PC-3 (cell line): ENCODE measurements around the gene MOCS2. TPM values are rescaled to one million over a fixed set of nuclear protein-coding genes. Genes with fewer than 3 reads are reported as not detected.

Experiments
- ATAC-seq: fragments of 200-7000 bp; cut with Tn5 transposase; 2 replicates; pipeline ENCODE4 v1.9.1; 2020; ENCODE audit warnings: mild to moderate bottlenecking, moderate library complexity
- BruUV-seq: library from RNA; stranded (reverse); fragments of 400-500 nt; replicated peaks from 2 replicates; lab custom pipeline; 2021; lab: Mats Ljungman, UMichigan
- CTCF ChIA-PET: fragments of 300-600 bp; sonication (Branson Sonifier 250); formaldehyde crosslinking; loops from one replicate; lab custom pipeline; 2022; ENCODE audit warnings: antibody characterized with exemption; lab: Charles Lee
- POLR2A ChIA-PET: fragments of 300-600 bp; sonication (Branson Sonifier 250); formaldehyde crosslinking; loops from one replicate; lab custom pipeline; 2022; ENCODE audit warnings: antibody characterized with exemption; ENCODE audit not compliant: unreplicated experiment; lab: Charles Lee
- DNase-seq: peaks from one replicate; pipeline ENCODE4 v3.0.0-alpha.2; 2015
- H2AFZ ChIP-seq: fragments of 300-600 bp; sonication (generic); 2 replicates; pipeline ENCODE4 v1.6.0; 2016; ENCODE audit warnings: antibody characterized with exemption, low read length
- H3F3A ChIP-seq: fragments of 300-600 bp; sonication (generic); one replicate; pipeline ENCODE4 v1.6.0; 2017; ENCODE audit warnings: antibody characterized with exemption, low read length, control low read depth, mild to moderate bottlenecking; ENCODE audit not compliant: unreplicated experiment
- H3K27ac ChIP-seq: fragments of 300-600 bp; sonication (generic); 2 replicates; pipeline ENCODE4 v1.5.1; 2016; ENCODE audit warnings: mild to moderate bottlenecking, low read length
- H3K27me3 ChIP-seq: fragments of 300-600 bp; sonication (generic); 2 replicates; pipeline ENCODE4 v1.6.1; 2016; ENCODE audit warnings: low read length, mixed read lengths
- H3K36me3 ChIP-seq: fragments of 300-600 bp; sonication (generic); 2 replicates; pipeline ENCODE4 v1.6.1; 2016; ENCODE audit warnings: low read depth, mixed run types, low read length, mixed read lengths
- H3K4me1 ChIP-seq: fragments of 300-600 bp; sonication (generic); 2 replicates; pipeline ENCODE4 v1.5.1; 2016; ENCODE audit warnings: low read length; ENCODE audit not compliant: insufficient read depth
- H3K4me2 ChIP-seq: fragments of 300-600 bp; sonication (generic); 2 replicates; pipeline ENCODE4 v1.6.0; 2016; ENCODE audit warnings: low read length
- H3K4me3 ChIP-seq: fragments of 300-600 bp; sonication (generic); 2 replicates; pipeline ENCODE4 v1.5.1; 2016; ENCODE audit warnings: mild to moderate bottlenecking, low read length, mixed read lengths
- H3K79me2 ChIP-seq: fragments of 300-600 bp; sonication (generic); 2 replicates; pipeline ENCODE4 v1.6.1; 2017; ENCODE audit warnings: low read length, mixed read lengths
- H3K9ac ChIP-seq: fragments of 300-600 bp; sonication (generic); 2 replicates; pipeline ENCODE4 v1.6.0; 2016; ENCODE audit warnings: mild to moderate bottlenecking, low read length
- H3K9me2 ChIP-seq: fragments of 300-600 bp; sonication (generic); replicated peaks from 2 replicates; pipeline ENCODE4 v1.6.1; 2016; ENCODE audit warnings: mixed run types, low read length, mixed read lengths
- H3K9me3 ChIP-seq: fragments of 300-600 bp; sonication (generic); 2 replicates; pipeline ENCODE4 v1.6.1; 2016; ENCODE audit warnings: low read length, mixed read lengths
- H4K20me1 ChIP-seq: fragments of 300-600 bp; sonication (generic); 2 replicates; pipeline ENCODE4 v1.6.1; 2016; ENCODE audit warnings: low read length, mixed read lengths
- EZH2 ChIP-seq: fragments of 300-600 bp; sonication (generic); IDR thresholded peaks from one replicate; pipeline ENCODE4 v1.6.1; 2017; ENCODE audit warnings: antibody characterized with exemption, mild to moderate bottlenecking, low read length; ENCODE audit not compliant: unreplicated experiment
- EZH2phosphoT487 ChIP-seq: fragments of 300-600 bp; sonication (generic); IDR thresholded peaks from 2 replicates; pipeline ENCODE4 v1.6.1; 2018; ENCODE audit warnings: mild to moderate bottlenecking, antibody characterized with exemption, low read length, borderline replicate concordance
- intact Hi-C: fragments of 100-400 bp; cut with micrococcal nuclease; formaldehyde crosslinking; loops from 2 replicates; pipeline ENCODE4 v1.9.0; 2023
- total RNA-seq: library from RNA; depleted of rRNA; stranded (reverse); fragments of >200 nt; gene quantifications from 2 replicates; pipeline ENCODE4 v1.2.3, GENCODE V29; 2014
- TF ChIP-seq, protein P1 (sequence below): fragments of 300-600 bp; sonication (generic); conservative IDR thresholded peaks from 2 replicates; pipeline ENCODE4 v1.5.1; 2017; ENCODE audit warnings: antibody characterized with exemption, low read depth, mild to moderate bottlenecking, low read length

The MOCS2 gene
- total RNA-seq, 1 experiment from 2014 or later = 26.5 TPM

DNA sequence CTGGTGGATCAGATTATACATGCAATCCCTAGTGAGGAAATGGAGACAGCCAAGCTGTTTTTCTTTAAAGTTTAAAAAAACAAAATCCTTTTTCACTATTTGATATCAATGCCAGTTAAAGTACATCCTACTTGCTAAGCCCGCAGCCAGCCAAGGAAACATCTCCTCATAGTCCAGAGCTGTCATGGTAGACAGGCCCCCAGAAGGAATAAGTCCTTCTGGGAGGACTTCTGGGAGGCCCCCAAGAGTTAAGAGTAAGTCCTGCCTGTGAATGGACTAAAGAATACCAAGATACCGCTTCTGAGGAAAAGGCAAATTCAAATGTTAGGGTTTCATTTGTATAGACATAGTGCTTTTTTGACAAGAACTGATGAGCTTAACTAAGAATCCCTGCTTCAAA lies 38.3 kb downstream of the MOCS2 start:
- TF ChIP-seq, protein P1, sequence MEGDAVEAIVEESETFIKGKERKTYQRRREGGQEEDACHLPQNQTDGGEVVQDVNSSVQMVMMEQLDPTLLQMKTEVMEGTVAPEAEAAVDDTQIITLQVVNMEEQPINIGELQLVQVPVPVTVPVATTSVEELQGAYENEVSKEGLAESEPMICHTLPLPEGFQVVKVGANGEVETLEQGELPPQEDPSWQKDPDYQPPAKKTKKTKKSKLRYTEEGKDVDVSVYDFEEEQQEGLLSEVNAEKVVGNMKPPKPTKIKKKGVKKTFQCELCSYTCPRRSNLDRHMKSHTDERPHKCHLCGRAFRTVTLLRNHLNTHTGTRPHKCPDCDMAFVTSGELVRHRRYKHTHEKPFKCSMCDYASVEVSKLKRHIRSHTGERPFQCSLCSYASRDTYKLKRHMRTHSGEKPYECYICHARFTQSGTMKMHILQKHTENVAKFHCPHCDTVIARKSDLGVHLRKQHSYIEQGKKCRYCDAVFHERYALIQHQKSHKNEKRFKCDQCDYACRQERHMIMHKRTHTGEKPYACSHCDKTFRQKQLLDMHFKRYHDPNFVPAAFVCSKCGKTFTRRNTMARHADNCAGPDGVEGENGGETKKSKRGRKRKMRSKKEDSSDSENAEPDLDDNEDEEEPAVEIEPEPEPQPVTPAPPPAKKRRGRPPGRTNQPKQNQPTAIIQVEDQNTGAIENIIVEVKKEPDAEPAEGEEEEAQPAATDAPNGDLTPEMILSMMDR = no peak
- TF ChIP-seq EZH2 (no peak), EZH2phosphoT487 (no peak)
- intact Hi-C loops = no loop called here
- no peak for DNase-seq
- BruUV-seq = no TSS peak
- Histone ChIP-seq H3K27ac (no peak overlapping the region), H3K79me2 (no peaks in the 10 kb centered on the region), H3K4me1 (peaks cover 18% of the 10 kb centered on the region), H3F3A (peaks cover 4% of the 10 kb centered on the region), H3K9me2 (no peaks in the 10 kb centered on the region), H3K9me3 (no peaks in the 10 kb centered on the region), H3K4me3 (no peak overlapping the region), H3K4me2 (no peak overlapping the region), H3K9ac (no peak overlapping the region), H4K20me1 (no peaks in the 10 kb centered on the region), H2AFZ (no peak overlapping the region), H3K36me3 (peaks cover 84% of the 10 kb centered on the region), H3K27me3 (no peaks in the 10 kb centered on the region)
- no peak for ATAC-seq
- POLR2A ChIA-PET = interaction anchor here (0.5 kb wide), 1 partner anchor 39 kb away, joined by 3 read pairs; no protein-coding TSS in a partner anchor
- CTCF ChIA-PET = no interaction called here

DNA sequence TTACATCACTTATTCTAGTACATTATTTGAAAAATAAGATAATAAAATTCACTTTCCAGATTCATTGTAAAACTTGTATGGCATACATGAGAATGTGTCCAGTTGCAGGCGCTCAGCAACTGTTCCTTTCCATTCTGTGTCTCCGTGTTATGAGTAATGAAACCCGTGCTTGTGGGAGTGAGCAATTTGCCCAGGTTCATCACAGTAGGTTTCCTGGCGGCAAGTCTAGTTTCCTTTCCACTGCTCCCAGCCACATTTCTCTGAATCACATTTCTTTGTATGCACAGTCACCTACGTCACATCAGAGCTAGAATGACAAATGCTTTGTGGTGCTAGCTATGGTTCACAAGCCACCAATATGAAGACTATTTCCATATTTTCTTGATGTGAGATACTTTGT lies 39.9 kb downstream of the MOCS2 start:
- ChIA-PET POLR2A (interaction anchor here (0.6 to 0.7 kb wide), 4 partner anchors 18 to 598 kb away, joined by 3 to 9 read pairs (median 6); no protein-coding TSS in a partner anchor), CTCF (no interaction called here)
- Histone ChIP-seq H4K20me1 (no peaks in the 10 kb centered on the region), H3K9ac (peak overlapping the region; percentile 28), H3K27ac (peak overlapping the region; percentile 77), H3K27me3 (no peaks in the 10 kb centered on the region), H3K36me3 (peaks cover 80% of the 10 kb centered on the region), H3F3A (peaks cover 3% of the 10 kb centered on the region), H3K4me1 (peaks cover 18% of the 10 kb centered on the region), H2AFZ (no peak overlapping the region), H3K4me3 (no peak overlapping the region), H3K9me2 (no peaks in the 10 kb centered on the region), H3K79me2 (no peaks in the 10 kb centered on the region), H3K9me3 (no peaks in the 10 kb centered on the region), H3K4me2 (peak overlapping the region; percentile 21)
- peak; percentile 88 for DNase-seq
- no TSS peak for BruUV-seq
- TF ChIP-seq, protein P1 = no peak
- TF ChIP-seq EZH2phosphoT487 = no peak
- no peak for TF ChIP-seq EZH2
- intact Hi-C loops = loop anchor here (10.0 kb wide), 1 partner anchor 125 kb away; no protein-coding TSS in a partner anchor
- ATAC-seq = peak; percentile 96

DNA sequence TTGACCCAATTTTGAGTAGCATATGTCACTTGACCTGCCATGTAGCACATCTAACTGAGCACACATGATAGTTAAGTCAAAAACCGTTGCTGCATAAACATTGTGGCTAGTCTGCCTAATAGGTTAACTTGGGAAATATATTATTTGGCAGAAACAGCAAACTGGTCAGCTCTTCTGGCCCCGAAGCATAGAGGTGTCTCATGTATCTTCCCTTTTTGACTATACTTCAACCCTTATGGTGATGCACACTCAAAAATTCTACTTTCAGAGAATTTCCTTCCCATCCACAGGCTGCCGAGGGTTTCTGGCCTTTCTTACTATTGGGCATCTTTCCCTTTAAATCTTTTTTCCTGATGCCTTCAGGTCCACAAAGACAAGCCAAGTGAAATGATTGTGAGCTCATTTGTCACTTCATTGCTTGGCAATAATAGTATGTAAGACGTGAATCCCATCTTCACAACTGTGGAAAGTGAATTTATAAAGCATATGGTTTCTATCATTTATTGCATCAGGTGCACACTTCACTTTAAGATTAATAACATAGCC lies 41.2 kb downstream of the MOCS2 start:
- ChIA-PET POLR2A (interaction anchor here (0.6 kb wide), 1 partner anchor 913 kb away, joined by 8 read pairs; no protein-coding TSS in a partner anchor), CTCF (no interaction called here)
- no peaks in the 10 kb centered on the region for H3K9me2 ChIP-seq
- H3K36me3 ChIP-seq = peaks cover 72% of the 10 kb centered on the region
- H3K4me3 ChIP-seq = no peak overlapping the region
- no TSS peak for BruUV-seq
- no peaks in the 10 kb centered on the region for H3K9me3 ChIP-seq
- no peak overlapping the region for H3K9ac ChIP-seq
- ATAC-seq = no peak
- DNase-seq = no peak
- H3K79me2 ChIP-seq = no peaks in the 10 kb centered on the region
- H4K20me1 ChIP-seq = no peaks in the 10 kb centered on the region
- no peak for TF ChIP-seq EZH2phosphoT487
- no peak for TF ChIP-seq EZH2
- TF ChIP-seq, protein P1 = no peak
- intact Hi-C loops = loop anchor here (10.0 kb wide), 1 partner anchor 124 kb away; no protein-coding TSS in a partner anchor
- no peaks in the 10 kb centered on the region for H3F3A ChIP-seq
- H3K4me2 ChIP-seq = no peak overlapping the region
- H3K27me3 ChIP-seq = no peaks in the 10 kb centered on the region
- no peak overlapping the region for H2AFZ ChIP-seq
- H3K27ac ChIP-seq = no peak overlapping the region
- peaks cover 18% of the 10 kb centered on the region for H3K4me1 ChIP-seq
